Pons (tissue), 1 donor: ENCODE data around the gene PLXDC2.
"Not testable (repeated sequence)": the region's sequence is repeated elsewhere in the genome, so short reads cannot be mapped to it uniquely, and the experiment has no call there.

ENCODE experiments used
- DNase-seq: peaks from one replicate; pipeline ENCODE4 v3.0.0-alpha.2; 2016; ENCODE audit warnings: low spot score

Gene PLXDC2

DNA sequence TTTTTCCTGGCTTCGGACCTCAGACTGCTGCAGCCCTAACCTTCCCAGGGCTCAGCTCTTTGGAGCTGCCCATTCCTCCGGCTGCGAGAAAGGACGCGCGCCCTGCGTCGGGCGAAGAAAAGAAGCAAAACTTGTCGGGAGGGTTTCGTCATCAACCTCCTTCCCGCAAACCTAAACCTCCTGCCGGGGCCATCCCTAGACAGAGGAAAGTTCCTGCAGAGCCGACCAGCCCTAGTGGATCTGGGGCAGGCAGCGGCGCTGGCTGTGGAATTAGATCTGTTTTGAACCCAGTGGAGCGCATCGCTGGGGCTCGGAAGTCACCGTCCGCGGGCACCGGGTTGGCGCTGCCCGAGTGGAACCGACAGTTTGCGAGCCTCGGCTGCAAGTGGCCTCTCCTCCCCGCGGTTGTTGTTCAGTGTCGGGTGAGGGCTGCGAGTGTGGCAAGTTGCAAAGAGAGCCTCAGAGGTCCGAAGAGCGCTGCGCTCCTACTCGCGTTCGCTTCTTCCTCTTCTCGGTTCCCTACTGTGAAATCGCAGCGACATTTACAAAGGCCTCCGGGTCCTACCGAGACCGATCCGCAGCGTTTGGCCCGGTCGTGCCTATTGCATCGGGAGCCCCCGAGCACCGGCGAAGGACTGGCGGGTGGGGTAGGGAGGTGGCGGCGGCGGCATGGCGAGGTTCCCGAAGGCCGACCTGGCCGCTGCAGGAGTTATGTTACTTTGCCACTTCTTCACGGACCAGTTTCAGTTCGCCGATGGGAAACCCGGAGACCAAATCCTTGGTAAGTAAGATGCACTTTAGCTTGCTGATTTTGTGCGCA, at the start of gene PLXDC2:
TSS of gene PLXDC2 (plus strand) at position 22 of the 820 bp plus-strand sequence.
- DNase-seq, result no peak

DNA sequence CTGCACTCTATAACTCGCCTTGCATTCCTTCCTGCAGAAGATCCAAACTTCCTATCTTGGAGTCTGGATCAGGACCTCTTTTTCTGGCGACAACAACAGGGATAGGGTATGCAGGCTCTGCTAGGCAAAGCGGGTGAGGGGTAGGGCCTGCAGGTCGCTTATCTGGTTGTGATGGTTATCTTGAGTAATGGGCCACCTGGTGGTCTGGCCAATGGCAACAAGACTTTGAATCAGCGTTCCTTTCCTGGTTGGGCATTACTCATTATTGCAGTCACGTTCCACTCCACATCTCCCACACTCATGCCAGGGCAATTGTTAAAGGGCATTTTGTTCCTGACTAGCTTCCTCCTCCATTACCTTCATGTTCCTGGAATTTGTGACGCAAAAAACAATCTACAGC, 48.4 kb upstream of the PLXDC2 start:
- DNase-seq, result no peak

DNA sequence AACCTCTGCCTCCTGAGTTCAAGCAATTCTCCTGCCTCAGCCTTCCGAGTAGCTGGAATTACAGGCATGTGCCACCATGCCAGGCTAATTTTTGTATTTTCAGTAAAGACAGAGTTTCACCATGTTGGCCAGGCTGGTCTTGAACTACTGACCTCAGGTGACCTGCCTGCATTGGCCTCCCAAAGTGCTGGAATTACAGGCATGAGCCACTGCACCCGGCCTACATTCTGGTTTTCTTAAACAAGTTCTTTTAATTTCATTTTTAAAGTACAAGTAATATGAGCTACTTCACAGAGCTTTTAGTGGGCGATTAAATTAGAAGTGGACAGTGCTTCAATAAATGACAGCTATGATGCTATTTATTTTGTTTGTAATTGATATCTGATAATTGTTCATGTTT, 46.4 kb upstream of the PLXDC2 start:
- not testable (repeated sequence) for DNase-seq

DNA sequence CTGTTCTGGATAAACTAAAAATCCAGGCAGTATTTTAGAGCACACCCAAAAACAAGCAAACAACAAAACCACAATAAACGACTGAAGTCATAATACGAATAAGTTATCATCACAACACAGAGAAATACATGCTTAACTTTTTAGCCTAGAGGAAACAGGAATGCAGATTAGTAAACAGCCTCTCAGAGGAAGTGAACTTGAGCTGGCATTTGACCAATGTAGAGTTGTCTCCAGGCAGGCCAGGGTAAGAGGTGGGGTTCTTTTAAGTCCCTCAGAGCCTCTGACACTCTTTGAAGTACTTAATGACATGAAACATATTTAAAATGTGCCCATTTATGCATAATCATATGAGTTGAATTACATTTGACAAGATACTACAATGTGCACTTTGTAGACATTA, 43.3 kb upstream of the PLXDC2 start:
- DNase-seq, result no peak

DNA sequence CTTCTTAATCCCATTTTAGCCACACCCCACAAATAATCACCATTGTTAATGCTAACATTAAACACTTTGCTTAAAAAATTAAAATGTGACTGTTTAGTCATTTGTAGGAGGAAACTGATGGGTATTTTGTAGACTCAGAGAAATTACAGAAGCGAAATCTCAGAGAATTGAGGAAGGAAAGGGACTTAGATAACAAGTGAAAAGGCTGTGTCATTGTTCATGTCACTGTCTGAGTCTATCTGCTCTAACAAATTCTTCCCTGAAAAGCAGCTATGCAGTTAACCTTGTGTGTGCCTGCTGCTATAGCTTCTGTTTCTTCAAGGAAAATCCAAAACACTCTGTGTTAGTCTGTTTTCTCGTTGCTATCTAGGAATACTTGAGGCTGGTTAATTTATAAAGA, 40.9 kb upstream of the PLXDC2 start:
- DNase-seq, result peak; percentile 69

DNA sequence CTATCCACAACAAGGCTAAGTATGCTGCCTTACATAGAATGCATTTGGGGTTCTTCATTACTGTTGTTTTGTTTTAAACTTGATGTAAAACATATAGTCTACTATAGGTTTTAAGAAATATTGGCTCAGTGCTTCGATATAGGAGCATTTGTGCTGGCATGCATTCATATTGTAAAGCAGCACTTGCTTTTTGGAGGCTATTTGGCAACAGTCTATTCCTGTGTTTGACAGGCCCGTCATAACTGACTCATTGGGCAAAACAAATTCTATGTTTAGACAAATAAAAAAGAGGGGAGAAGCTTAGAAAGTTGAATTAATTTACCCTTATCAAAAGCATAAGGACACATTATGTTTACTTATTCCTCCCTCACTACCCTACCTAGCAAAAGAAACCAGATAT, 38.4 kb upstream of the PLXDC2 start:
- DNase-seq, result no peak

DNA sequence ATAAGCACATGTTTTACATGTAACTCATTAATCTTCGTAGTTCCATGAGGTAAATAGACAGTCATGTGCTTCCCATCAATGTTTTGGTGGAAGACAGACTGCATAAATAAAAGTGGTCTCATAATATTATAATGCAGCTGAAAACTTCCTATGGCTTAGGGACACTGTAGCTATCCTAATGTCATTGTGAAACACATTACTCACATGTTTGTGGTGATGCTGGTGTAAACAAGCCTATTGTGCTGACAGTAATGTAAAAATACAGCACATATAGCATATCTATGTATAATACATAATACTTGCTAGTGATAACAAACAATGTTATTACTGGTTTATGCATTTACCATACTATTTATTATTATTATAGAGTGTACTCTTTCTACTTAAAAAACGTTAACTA, 37.2 kb upstream of the PLXDC2 start:
- DNase-seq, result no peak

DNA sequence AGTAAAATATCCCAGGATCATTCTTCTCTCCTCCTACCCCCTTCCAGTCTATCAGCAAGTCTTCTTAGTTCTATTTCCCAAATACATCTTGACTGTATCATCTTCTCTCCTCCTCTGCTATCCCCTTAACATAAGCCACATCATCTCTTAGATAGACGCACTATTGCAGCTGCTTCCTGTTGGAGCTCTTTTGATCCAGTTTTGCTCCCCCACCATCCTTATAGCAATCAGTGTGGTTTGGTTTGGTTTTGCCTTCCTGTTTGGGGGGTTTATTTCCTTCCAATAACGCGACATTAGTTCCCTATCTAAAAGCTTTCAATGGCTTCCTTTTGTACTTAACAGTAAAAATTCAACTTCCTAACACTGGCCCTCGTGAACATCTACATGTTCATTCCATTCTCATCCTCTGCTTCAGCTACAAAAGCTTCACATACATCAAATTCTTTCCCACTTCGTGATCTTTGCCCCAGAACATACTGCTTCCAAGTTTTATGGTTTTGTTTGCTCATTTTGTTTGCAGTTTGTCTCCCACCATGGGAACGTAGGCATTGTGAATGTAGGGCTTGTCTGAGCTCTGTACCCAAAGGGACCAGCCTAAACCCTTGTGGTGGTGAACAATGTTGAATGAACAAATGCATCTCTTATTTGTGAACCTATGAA, 33.7 kb upstream of the PLXDC2 start:
- no peak for DNase-seq

DNA sequence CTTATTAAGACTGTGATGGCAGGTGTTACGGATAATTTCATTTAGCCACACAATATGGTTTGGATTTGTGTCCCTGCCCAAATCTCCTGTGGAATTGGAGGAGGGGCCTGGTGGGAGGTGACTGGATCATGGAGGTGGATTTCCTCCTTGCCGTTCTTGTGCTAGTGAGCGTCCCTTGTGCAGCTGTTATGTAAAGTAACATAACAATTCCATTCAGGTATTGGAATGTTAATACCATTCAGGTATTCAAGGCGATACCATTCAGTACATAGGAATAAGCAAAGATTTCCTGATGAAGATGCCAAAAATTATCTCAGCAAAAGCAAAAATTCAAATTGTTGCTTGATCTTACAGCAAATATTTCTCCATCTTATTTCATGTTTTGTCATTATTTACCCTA, 32.5 kb upstream of the PLXDC2 start:
- no peak for DNase-seq

DNA sequence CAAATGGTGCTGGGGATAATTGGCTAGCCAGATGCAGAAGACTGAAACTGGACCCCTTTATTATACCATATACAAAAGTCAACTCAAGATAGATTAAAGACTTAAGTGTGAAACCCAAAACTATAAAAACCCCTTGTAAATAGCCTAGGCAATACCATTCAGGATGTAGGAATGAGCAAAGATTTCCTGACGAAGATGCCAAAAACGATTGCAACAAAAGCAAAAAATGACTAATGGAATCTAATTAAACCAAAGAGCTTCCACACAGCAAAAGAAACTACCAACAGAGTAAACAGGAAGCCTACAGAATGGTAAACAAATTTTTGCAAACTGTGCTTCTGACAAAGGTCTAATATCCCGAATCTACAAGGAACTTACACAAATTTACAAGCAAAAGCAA, 30.9 kb upstream of the PLXDC2 start:
- DNase-seq, result no peak

DNA sequence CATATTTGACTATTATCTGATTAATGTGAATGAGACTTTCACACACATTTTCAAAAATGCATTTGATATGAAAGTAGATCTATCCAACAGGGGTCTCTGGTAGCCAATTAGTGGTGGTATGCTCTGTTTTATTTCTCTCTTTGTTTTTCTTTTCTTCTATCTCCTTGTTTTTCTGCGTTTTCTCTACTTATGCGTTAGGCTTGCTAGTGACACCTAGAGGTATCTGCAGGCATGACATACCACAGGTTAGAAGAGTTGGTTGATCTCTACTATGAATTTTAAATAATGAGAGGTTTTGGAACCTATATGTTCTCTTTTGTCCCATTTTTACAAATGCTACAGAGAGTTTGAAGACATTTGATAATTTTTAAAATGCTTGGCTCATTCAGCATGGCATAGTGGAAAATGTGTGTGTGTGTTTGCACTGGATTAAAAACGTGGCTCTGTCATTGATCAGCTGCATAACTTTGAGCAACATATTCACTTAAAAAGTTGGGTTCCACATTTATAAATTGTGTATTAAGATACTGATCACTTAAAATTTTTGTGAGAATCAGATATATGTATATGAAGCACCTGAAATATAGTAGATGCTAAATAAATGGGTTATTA, 28.1 kb upstream of the PLXDC2 start:
- peak; percentile 53 for DNase-seq

DNA sequence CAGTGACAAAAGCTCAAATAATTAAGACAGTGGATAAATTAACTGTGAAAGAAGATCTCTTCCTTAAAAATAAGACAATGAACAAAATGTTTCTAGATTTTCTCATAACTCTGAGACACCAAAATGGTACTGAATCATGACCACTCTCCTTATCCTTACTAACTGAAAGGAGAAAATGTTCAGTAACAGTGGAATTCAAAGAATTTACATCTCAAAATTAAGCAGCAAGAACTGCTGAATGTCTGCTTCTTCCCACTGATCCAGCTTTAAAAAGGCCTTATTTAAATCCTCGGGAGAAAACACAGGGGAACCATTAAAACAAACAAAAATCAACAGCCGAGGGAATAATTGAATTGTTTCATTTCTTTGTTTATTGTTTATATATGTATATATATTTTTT, 27.3 kb upstream of the PLXDC2 start:
- no peak for DNase-seq

DNA sequence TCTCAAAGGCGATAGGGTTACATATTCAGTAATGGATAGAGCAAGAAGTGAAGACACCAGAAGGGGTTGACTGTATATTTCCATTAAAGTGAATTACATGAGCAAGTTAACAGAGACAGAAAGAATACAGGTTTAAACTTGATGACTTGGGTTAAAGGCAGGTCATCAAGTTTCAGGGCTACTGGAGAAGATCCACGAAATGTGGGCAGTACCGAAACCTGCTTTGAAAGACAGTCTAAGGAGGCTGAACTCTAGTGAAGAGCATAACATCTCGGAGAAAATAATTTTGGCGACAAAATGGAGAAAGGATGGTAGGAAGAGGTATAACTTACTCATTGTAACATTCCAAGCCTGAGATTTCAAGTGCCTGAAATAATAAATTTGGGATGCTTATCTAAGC, 26.6 kb upstream of the PLXDC2 start:
- no peak for DNase-seq

DNA sequence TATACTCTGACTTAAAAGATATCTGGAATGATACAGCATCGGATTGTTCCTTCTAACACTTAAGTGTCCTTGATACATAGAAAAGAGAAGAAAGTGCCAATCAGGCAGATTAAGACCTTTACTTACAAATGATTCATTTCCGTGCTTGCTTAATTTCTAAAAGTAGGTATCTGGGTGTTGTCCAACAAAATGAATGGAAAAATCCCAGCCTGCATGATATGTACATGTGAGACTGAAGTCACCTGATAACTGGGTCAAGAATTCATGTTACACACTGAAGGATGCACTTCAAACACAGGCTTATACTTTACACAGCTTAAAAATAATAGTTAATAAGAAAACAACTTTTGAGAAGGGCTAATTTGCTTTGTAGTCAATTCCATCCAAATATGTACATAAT, 25.2 kb upstream of the PLXDC2 start:
- no peak for DNase-seq

DNA sequence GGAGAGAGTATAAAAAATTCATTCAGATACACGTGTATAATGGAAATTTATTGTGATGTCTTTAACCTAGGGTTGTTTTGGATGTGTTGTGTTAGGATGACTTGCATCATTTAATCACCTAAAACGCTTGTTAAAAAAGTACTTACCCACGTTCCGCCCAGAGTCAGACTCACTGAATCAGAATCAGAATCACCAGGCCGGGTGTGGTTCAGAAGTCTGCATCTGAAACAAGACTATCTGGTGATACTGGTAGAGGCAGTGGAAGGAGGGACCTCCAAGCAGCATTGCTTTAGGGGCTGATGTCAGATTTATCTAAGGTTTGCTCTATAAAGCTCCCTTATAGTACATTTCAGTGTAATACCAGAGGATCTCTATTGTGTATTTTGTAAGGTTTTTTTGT, 20.5 kb upstream of the PLXDC2 start:
- DNase-seq, result no peak

DNA sequence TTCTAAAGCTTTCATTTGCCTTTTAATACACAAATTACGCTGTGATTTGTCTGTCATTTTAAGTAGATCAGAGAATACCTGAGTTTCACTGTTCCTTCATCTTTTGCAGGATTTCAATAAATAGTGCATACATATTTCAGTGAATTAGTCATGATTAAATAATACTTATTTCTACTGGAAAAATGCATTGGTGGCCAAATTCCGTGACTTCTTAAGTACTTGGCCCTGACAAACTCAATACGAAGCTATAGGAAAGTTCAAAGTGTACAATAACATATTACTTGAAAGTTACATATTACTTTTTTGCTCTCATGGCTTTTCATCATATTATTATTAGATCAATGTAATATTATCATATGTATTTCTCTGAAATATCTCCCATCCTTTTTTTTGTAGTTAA, 16.1 kb upstream of the PLXDC2 start:
- DNase-seq, result no peak

DNA sequence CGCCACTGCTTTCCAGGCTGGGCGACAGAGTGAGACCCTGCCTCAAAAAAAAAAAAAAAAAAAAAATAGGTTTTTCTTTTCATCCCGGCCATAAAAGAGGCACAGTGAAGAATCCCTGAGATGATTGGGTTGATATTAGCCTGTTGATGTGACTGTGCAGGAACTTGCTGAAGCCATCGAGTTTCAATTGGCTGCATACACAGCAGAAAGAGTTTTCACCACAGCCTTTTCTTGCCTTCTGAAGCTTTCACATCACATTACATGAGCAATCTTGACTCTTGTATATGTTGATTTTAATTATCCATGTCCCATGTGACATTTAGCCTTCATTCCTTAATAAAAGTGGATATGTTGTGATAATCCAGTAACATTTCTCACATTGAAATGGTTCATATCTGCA, 14.9 kb upstream of the PLXDC2 start:
- DNase-seq, result no peak

DNA sequence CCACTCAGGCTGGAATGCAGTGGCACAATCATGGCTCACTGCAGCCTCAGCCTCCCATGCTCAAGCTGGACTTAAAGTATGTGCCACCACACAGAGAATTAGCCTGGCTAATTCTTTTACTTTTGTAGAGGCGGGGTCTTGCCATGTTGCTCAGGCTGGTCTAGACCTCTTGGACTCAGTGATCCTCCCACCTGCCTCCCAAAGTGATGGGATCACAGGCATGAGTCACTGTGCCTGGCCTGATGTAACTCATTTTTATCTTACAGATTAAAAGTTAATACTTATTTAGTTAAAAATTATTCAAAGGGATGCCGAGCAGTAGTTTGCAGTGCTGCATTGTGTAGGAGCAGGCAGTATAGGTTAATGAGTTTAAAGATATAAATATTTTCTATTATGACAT, 12.6 kb upstream of the PLXDC2 start:
- DNase-seq, result no peak

DNA sequence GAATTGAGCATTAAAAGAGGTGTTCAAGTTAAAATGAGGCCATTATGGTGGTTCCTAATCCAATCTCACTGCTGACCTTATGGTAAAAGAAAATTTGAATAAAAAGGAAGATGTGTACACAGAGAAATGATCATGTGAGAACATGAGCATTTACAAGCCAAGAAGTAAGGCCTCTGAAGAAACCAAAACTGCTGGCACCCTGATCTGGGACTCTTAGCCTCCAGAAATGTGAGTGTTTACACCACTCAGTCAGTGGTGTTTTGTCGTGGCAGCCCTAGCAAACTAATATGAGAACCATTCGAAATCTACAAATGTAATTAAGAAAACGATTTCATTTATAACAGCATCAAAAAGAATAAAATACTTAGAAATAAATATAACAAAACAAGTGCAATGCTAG, 6.8 kb upstream of the PLXDC2 start:
- no peak for DNase-seq

DNA sequence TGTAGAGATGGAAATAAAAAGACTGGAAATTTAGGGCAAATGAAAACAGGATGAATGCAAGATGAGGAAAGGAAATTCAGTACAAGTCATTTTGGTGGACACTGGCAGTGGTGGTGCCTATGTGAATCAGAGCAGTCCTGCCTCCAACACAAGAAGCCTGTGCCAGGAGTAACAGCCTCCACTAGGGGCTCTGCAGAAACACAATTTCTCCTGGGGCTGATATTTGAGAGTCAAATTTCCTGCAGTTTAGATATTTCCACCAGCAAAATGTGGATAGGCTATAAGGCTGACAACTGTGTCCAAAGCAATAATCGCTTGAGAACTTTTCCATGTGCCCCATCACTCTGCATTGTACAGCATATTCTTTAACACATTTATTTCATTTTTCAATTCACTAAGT, 4.7 kb upstream of the PLXDC2 start:
- DNase-seq, result peak; percentile 60

DNA sequence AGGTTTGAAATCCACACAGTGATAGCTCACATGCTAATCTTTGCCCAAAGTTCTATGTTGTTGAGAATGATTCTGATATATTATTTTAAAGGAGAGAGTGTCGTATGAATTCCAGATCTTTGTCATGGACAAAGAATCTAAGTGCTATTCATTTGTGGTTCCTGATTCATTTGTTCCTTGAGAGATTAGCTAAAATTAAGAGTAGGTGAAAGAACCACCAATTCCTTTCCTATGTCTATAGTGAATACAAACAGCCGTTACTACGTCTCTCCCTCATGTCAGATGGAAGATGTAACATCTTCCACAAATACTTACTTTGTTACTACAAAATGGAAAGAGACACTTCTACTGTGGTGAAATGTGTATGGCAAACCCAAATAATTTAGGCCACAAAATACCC, 3.3 kb upstream of the PLXDC2 start:
- DNase-seq, result no peak

DNA sequence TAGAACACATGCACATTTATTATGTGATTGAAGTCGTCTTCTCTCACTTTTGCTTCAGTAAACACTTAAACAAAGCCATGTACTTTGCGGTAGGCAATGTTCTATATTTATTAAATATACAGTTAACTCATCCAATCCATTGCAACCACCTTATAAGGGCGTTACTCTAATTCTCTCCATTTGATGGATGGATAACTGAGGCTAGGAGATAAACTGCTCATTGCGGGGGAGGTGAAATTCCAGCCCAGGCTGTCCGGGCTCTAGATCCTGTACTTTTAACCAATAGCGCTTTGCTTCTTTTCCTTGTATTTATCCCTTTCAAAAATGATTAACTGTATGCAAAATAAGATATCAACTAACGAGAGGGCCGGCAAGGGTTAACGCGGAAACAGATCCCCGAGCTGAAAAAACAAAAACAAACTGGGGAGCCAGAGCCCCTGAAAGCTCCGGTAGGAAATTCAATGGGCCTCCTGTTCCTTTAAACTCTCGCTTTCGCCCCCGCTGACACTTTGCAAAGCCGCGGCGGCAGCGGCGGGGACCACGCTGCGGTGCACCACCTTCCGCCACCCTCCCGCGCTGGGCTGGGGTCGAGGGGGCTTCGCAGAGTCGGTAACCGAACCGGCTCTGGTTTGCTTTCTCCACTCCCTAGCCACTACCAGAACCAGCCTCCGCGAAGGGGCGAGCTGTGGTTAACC, 1.0 kb upstream of the PLXDC2 start:
- DNase-seq, result peak; percentile 17
